Heart left ventricle (tissue), 16 donors: Measurements from ENCODE around the gene GOLGA6C. TPM values are rescaled to one million over a fixed set of nuclear protein-coding genes. Genes with fewer than 3 reads are reported as not detected.

ENCODE experiments used
- ATAC-seq, 4 donors: fragments of 200-7000 bp; cut with Tn5 transposase; one replicate each; pipeline ENCODE4 v1.9.1; 2020 to 2022; ENCODE audit warnings: moderate library complexity in 4 of 4, mild to moderate bottlenecking in 3 of 4, moderate number of reproducible peaks in 1 of 4
- DNase-seq, 5 donors: peaks; one replicate each; pipeline ENCODE4 v3.0.0-alpha.2; 2020
- H3K27ac ChIP-seq, 12 donors: fragments of 200-600 bp; sonication (generic) in 4 of 12; one replicate each; pipeline versions ENCODE4 v1.5.0 to v1.8.0; 2016 to 2022; ENCODE audit warnings: mild to moderate bottlenecking in 2 of 12
- H3K27me3 ChIP-seq, 9 donors: fragments of 200-600 bp; sonication (generic) in 2 of 9; one replicate each; pipeline versions ENCODE4 v1.5.1 to v1.8.0; 2016 to 2022; ENCODE audit warnings: mild to moderate bottlenecking in 3 of 9
- H3K36me3 ChIP-seq, 9 donors: fragments of 200-600 bp; sonication (generic) in 2 of 9; one replicate each; pipeline versions ENCODE4 v1.5.0 to v1.8.0; 2018 to 2022; ENCODE audit warnings: mild to moderate bottlenecking in 2 of 9
- H3K4me1 ChIP-seq, 12 donors: fragments of 200-600 bp; sonication (generic) in 4 of 12; one replicate each; pipeline versions ENCODE4 v1.5.0 to v1.8.0; 2016 to 2022; ENCODE audit warnings: mild to moderate bottlenecking in 3 of 12
- H3K4me3 ChIP-seq, 12 donors: fragments of 200-600 bp; sonication (generic) in 4 of 12; one replicate each; pipeline versions ENCODE4 v1.5.0 to v1.8.0; 2017 to 2022; ENCODE audit warnings: mild to moderate bottlenecking in 9 of 12, moderate library complexity in 4 of 12
- H3K9me3 ChIP-seq, 12 donors: fragments of 200-600 bp; sonication (generic) in 4 of 12; one replicate each; pipeline versions ENCODE4 v1.5.0 to v1.8.0; 2016 to 2022; ENCODE audit warnings: mild to moderate bottlenecking in 1 of 12
- CTCF ChIP-seq, 12 donors: fragments of 200-600 bp; sonication (generic) in 4 of 12; IDR thresholded peaks; one replicate each; pipeline versions ENCODE4 v1.5.0 to v1.8.0; 2018 to 2022; ENCODE audit warnings: antibody characterized with exemption in 12 of 12, mild to moderate bottlenecking in 5 of 12
- POLR2A ChIP-seq, 2 donors: fragments of 450-650 bp; IDR thresholded peaks; one replicate each; pipeline ENCODE4 v1.6.1; 2017; ENCODE audit warnings: antibody characterized with exemption in 2 of 2, mild to moderate bottlenecking in 2 of 2, moderate library complexity in 2 of 2
- WGBS, 4 donors: extraction: QIAGEN DNeasy Blood & Tissue Kit in 2 of 4; methylation state at CpG; one replicate each; pipeline versions ENCODE4 v1.1.5 to v1.1.7; 2013 to 2018; 5-methylcytosine and 5-hydroxymethylcytosine counted together
- intact Hi-C, 10 donors: fragments of 100-400 bp; cut with DNase I; formaldehyde crosslinking; loops; one replicate each; pipeline versions ENCODE4 v1.11.1 to v1.14.2; 2022
- polyA plus RNA-seq, 2 donors: library from polyadenylated mRNA; stranded (reverse); fragments of 200-250 nt; gene quantifications; one replicate each; pipeline ENCODE4 v1.2.3, GENCODE V29; 2013
- total RNA-seq, 9 donors: library from RNA; depleted of rRNA in 2 of 9; stranded (reverse); fragments of >200 nt in 2 of 9; fragmentation: NEBNext Ultra II Directional in 3 of 9; extraction: Animal tissue kit (Norgen Biotek cat#: 25700) in 3 of 9; gene quantifications; one replicate each; pipeline versions ENCODE4 v1.1.0 to v1.2.4, GENCODE V29; 2016 to 2023
- donor health status: ischemic (EF 13 %, LVEDD 7.1; RV severe dilation, severe dysfunction).
- donor health status: healthy with polysubstance abuse.
- donor health status: DM: no; HTN: yes; CAD: no.
- donor health status: DM: no; HTN: no; CAD: no.
- donor health status: ischemic (EF 25% LVEDD 6.9; RV normal size, moderate dysfunction).
- donor health status: ischemic (EF 25% LVEDD 5.7; RV mildly dilated, moderate dysfunction).
- donor health status: healthy.
- donor health status: DM: yes; HTN: yes; CAD: no.
- donor health status: ischemic (EF 35%, LVEDD 5.7; RV mildly dilated, moderate dysfunction).
- donor health status: nonischemic (EF 11% LVEDD 7.7; RV severe dilation, severe dysfunction).
- donor health status: DM: yes; HTN: yes; CAD: no.
- donor health status: PGD.
- donor health status: ischemic (EF 29% LVEDD 5.4; RV normal size, mild dysfunction).
- donor health status: nonischemic (EF 23%, LVEDD 6.1; RV moderate dilation, normal function).

GOLGA6C gene
- total and polyA plus RNA-seq, 11 donors, result not detected

GRCh38 chr15:75227663-75228280, 30.4 kb upstream of the GOLGA6C start:
- Histone ChIP-seq H3K27me3 (no peaks in the 10 kb centered on the region), H3K4me1 (peaks cover 0 to 8% (median 0%) of the 10 kb centered on the region in 12 donors), H3K27ac (no peak overlapping the region), H3K36me3 (no peaks in the 10 kb centered on the region), H3K9me3 (no peaks in the 10 kb centered on the region), H3K4me3 (no peak overlapping the region)
- TF ChIP-seq CTCF (IDR thresholded peaks at IDR 0.05) (no peak), POLR2A (IDR thresholded peaks at IDR 0.05) (no peak)
- intact Hi-C loops, result no loop called here
- WGBS, 4 donors, result 81 to 91% (median 86%) methylated on average over 11 to 13 of the region's 13 CpGs
- ATAC-seq (no peak), DNase-seq (peak in 1 of 5 donors; percentile 12)

- peaks cover 0 to 3% (median 0%) of the 10 kb centered on the region in 9 donors for H3K27me3 ChIP-seq
- no peaks in the 10 kb centered on the region for H3K36me3 ChIP-seq
- H3K9me3 ChIP-seq, result no peaks in the 10 kb centered on the region
- intact Hi-C loops, result no loop called here
- TF ChIP-seq POLR2A (IDR thresholded peaks at IDR 0.05) (no peak), CTCF (IDR thresholded peaks at IDR 0.05) (no peak)
- peaks cover 0 to 8% (median 0%) of the 10 kb centered on the region in 12 donors for H3K4me1 ChIP-seq
- DNase-seq (peak in 2 of 5 donors; percentile 11 to 54), ATAC-seq (no peak)
- WGBS, 4 donors, result 90 to 94% (median 92%) methylated on average over 4 to 9 of the region's 9 CpGs
- no peak overlapping the region for H3K27ac ChIP-seq
- H3K4me3 ChIP-seq, result no peak overlapping the region
These were observed 29.3 kb upstream of the GOLGA6C start for GRCh38 chr15:75228787-75229186.

- WGBS, 4 donors, result 85 to 97% (median 91%) methylated on average over 13 to 21 of the region's 21 CpGs
- ATAC-seq (no peak), DNase-seq (peak in 1 of 5 donors; percentile 13)
- Histone ChIP-seq H3K4me1 (peaks cover 0 to 8% (median 0%) of the 10 kb centered on the region in 12 donors), H3K9me3 (no peaks in the 10 kb centered on the region), H3K4me3 (no peak overlapping the region), H3K27me3 (peaks cover 0 to 10% (median 0%) of the 10 kb centered on the region in 9 donors), H3K27ac (no peak overlapping the region), H3K36me3 (no peaks in the 10 kb centered on the region)
- TF ChIP-seq CTCF (IDR thresholded peaks at IDR 0.05) (no peak), POLR2A (IDR thresholded peaks at IDR 0.05) (no peak)
- intact Hi-C loops, result loop anchor here in 4 of 10 donors (10.0 kb wide), 2 partner anchors 85 to 95 kb away; no protein-coding TSS in a partner anchor
These were observed 28.7 kb upstream of the GOLGA6C start for GRCh38 chr15:75229191-75230015.

GRCh38 chr15:75230016-75230343, 28.2 kb upstream of the GOLGA6C start:
- Histone ChIP-seq H3K4me3 (no peak overlapping the region), H3K27me3 (peaks cover 0 to 11% (median 0%) of the 10 kb centered on the region in 9 donors), H3K36me3 (no peaks in the 10 kb centered on the region), H3K4me1 (peaks cover 0 to 8% (median 0%) of the 10 kb centered on the region in 12 donors), H3K9me3 (no peaks in the 10 kb centered on the region), H3K27ac (no peak overlapping the region)
- intact Hi-C loops, result loop anchor here in 4 of 10 donors (10.0 kb wide), 2 partner anchors 85 to 95 kb away; no protein-coding TSS in a partner anchor
- ATAC-seq (no peak), DNase-seq (no peak)
- TF ChIP-seq CTCF (IDR thresholded peaks at IDR 0.05) (no peak), POLR2A (IDR thresholded peaks at IDR 0.05) (no peak)
- 83 to 93% (median 86%) methylated on average over 1 to 2 of the region's 2 CpGs for WGBS, 4 donors
